Stimulated activated CD8-positive, alpha-beta memory T cell treated with anti-CD3 and anti-CD28 coated beads, Interleukin-4, amount 100 ng/mL, for 4 hours (primary cell): ENCODE data around the gene SHH.

ENCODE experiments used
- DNase-seq, 2 donors: peaks; one replicate each; pipeline ENCODE4 v3.0.0-alpha.2; 2020; ENCODE audit warnings: low read depth in 2 of 2, low spot score in 1 of 2

SHH gene

DNA sequence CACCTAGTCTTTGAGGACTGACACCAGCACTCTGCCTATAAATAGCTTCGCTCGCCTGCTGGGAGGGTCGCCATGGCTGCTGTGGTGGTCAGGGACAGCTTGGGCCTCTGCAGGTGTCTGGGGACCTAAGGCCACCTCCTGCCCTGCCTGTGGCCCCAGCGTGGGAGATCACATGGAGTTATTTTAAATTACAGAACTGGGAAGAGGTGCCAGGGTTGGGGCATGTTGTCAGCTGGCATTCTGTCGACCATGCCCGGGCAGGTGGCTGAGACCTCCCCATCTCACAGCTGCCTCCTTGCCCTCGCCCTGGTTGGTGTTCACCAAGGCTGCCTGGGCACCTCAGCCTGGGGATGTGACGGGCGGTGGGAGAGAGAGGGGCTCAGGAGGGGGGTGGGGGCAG is 18.1 kb downstream of the SHH start:
- DNase-seq, result no peak

DNA sequence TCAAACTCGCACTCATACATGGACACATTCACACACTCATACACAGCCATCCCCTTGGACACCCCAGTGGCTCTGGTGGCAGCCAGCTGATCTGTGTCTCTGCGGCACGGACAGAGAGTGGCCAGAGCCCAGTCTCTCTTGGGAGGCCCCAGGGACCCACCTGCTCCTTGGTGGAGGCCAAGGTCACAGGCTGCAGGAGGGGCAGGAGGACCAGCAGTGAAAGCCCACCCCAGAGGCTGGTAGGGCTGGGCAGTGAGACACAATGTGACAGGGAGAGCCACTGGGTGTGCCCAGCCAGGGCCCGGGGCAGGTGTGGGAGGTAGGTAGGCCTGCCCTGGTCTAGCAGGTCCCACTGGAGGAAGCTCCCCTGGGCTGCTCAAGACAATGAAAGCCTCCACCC is 18.5 kb downstream of the SHH start:
- no peak for DNase-seq

DNA sequence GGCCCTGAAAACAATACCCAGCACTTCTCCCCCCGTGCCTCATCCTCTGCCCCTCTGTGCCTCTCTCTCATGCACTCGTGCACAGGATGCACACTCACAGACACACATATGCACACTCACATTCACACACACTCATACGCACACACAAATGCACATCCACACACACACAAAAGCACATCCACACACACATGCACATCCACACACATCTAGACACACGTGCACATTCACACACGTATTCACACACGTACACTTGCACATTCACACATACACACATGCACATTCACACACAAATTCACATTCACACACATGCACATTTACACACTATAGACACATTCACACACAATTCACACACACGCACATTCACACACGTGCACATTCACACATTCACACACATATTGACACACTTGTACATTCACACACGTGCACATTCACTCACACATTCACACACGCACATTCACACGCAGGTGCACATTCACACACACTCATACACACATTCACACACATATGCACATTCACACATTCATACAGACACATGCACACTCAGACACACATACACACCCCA is 19.2 kb downstream of the SHH start:
- no peak for DNase-seq

DNA sequence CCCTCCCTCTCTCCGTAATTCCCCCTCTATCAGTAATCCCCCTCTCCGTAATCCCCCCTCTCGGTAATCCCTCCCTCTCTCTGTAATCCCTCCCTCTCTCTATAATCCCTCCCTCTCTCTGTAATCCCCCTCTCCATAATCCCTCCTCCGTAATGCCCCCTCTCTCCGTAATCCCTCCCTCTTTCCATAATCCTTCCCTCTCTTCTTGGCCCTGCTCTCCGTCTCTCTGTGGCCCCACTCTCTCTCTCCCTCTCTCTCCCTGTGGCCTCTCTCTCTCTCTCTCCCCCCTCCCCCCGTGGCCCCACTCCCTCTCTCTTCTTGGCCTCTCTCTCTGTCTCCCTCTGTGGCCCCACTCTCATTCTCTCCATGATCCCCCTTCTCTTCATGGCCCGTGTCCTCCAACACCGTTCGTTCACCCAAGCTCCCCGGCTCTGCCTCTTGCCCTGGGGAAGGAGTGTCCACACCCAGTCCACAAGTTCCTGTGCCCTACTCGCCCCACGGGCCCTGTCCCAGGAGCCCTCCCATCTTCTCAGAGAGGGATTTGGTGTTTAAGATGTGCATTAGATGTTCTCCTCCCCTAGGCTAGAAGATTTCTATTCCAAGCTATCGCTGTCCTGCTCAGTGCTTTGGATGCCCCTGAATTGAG is 19.8 kb downstream of the SHH start:
- DNase-seq, result no peak

DNA sequence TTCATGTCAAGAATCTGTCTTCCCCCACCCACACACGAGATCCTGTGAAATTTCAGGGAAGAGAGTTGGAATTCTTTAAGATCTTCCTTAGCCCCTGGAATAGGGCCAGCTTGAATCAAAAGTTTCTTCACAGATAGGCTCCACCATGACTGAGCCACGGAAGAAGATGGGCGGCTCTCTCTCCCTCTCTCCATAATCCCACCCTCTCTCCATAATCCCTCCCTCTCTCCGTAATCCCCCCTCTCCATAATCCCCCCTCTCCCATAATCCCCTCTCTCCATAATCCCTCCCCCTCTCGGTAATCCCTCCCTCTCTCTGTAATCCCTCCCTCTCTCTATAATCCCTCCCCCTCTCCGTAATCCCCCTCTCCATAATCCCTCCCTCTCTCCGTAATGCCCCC is 20.4 kb downstream of the SHH start:
- DNase-seq, result no peak

DNA sequence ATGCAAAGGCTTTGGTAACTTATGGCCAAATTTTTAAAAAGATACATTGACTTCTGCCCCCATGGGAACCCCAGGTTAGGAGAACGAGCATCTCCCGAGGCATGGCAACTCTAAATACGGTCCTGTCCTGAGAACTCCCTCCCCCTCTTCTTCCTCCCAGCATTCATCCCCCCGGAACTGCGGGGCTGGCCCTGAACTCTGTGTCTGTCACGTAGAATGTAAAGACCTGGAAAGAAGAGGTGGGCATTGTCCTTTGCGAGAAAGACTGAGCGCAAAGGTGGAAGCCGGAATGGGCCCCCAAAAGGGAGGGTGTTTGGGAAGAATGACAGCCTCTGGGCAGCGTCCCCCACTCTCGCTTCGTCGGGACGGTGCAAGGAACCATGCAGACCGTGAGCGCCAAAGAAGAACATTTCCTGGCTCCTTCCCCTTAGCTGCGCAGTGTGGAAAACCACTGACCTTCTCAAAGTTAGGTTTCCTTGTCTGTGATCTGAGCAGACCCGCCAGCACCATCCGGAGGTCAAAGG is 21.0 kb downstream of the SHH start:
- no peak for DNase-seq

DNA sequence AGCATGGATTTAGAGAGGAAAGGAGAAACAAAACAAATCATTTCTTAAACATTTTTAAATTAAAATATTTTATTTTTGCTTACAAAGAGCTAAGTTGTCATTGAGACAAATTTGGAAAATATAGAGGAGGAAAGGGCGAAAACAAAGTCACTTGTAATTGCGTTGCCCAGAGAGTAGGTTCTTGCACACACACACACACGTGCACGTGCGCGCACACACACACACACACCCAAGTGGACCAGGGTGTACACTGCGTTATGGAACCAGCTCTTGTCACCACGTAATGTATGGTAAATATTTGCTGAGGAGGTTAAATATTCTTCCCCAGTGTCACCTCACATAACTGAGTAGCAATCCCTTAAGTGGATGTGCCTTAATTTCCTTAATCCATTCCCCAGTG is 21.6 kb downstream of the SHH start:
- DNase-seq, result no peak

DNA sequence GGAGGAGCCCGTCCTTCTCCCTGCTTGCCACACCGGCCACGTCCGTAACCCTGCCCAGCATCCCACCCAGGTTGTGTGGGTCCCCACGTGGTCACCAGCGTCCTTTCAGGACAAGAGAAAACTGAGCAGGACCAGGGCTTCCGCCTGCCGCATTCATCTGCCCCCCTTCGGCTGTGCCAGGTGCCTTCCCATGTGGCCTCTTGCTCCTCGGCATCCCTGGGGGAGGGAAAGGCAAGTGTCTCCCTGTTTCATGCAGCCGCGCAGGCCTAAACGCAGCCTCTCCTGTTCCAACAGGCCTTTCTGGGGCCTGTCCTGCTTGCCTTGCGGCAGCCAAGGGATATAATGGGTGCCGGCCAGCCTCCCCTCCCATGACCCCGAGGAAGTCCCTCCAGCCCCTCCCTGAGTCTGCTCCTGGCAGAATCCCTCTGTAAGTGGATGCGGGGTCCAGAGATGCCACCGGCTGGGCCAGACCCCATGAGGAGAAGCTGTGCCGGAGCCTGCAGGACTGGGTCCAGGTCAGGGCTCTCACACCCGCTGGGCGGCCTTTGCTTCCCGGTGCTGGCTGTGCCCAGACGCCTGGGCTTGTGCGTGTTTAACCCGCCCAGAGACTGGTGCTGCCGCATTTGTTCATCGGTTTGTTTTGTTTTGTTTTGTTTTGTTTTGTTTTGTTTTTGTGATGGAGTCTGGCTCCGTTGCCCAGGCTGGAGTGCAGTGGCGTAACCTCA is 23.1 kb downstream of the SHH start:
- DNase-seq, result no peak

DNA sequence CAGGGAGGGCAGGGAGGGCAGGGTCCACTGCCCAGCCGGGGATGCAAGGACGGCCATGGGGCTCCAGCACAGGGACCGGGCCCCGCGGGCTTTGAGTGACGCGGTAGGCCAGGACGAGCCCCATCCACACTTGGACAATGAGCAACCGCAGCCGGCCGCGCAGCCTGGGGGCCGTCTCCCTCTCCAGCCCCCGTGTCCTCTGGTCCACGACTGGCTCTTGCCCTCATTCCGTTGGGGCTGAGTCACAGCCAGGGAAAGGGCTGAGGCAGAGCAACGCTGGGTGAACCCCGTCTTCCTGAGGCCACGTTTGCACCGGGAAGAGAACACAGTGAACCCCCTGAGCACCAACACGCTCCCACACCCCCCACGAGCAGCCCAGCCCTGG is 23.7 kb downstream of the SHH start:
- no peak for DNase-seq

DNA sequence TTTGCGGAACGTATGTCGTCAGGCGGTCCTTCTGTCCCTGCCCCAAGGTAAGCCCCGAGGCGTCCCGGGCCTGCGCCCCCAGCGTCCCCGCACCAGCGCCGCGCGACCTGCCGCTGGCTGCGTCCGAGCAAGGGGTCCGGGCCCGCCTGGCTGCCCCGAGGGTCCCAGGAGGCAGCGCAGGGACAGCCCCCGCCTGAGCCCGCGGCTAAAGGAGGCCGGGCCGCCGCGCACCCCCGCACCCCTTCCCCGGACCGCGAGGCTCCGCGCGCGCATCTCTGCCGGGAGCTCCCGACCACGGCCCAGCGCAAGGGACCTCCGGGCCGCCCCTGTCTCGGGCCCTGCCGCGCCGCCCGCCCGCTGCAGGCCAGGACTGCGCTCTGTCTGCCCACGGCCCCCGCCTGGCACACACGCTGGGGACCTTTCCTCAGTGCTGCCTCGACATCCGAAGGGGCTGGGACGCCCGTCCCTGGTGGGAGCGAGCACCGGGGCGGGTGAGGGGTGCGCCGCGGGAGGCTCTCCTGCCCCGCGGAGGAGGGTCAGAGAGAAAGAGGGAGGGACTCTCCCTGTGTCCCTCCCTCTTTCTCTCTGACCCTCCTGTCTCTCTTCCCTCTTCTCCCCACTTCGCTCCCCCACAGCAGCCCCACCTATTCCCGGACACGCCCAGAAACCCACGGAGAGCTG is 25.0 kb downstream of the SHH start:
- DNase-seq, result no peak

DNA sequence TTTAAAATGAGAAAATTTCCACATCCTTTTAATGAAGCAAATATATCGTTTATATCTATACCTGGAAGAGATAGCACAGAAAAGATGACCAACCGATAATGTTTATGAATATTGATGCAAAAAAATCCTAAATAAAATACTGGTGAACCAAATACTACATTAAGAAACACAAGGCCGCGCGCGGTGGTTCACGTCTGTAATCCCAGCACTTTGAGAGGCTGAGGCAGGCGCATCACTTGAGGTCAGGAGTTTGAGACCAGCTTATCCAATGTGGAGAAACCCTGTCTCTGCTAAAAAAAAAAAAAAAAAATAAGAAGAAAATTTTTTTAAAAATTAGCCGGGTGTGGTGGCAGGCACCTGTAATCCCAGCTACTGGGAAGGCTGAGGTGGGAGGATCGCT is 25.8 kb downstream of the SHH start:
- DNase-seq, result no peak

DNA sequence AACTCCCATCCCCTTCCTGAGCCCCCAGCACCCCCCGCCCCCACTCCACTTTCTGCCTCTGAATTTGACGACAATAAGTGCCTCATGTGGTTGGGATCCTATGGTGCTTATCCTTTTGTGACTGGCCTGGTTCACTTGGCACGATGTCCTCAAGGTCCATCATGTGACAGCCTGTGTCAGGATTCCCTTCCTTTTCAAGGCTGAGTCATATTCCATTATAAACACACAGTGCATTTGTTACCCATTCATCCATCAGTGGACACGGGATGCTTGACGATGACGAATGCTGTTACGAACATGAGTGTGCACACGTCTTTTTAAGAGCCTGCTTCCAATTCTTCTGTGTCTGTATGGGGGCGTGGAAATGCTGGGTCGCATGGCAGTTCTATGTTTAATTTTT is 26.7 kb downstream of the SHH start:
- DNase-seq, result no peak

DNA sequence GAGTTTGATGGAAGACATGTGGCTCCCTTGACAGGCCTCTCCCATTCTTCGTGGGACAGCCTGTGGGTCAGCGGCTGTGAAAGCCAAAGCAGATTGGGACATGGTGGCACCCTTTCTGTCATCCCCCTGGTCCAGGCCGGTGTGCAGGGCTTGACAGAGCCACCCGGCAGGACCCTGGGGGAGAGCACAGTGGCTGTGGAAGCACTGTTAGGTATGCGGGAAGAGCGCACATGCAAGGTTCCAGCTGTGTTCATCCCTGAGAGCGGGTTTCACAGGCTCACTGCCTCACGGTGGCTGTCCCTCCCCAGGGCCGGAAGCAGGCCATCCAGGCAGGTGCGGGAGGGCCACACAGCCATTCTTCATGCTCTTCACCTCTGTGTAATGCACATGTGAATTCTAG is 29.8 kb downstream of the SHH start:
- DNase-seq, result no peak

DNA sequence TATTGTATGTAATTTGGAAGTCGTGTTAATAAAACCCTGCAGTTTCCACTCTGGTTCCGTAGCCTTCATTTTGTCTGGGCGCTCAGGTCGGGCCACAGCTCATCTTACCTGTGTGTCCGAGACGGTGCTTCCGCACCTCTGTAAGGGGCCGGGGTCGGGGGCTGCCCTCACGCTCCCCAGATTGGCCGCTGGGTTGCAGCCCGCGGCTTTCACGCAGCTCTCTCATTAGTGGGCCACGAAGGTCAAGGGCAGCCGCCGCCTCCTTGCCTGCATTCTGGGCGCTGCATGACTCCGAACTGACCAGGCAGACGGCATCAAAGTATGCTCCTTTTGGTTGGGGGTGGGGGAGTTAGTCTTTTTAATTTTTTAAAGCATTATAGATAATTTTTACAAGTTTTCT is 30.8 kb downstream of the SHH start:
- no peak for DNase-seq

DNA sequence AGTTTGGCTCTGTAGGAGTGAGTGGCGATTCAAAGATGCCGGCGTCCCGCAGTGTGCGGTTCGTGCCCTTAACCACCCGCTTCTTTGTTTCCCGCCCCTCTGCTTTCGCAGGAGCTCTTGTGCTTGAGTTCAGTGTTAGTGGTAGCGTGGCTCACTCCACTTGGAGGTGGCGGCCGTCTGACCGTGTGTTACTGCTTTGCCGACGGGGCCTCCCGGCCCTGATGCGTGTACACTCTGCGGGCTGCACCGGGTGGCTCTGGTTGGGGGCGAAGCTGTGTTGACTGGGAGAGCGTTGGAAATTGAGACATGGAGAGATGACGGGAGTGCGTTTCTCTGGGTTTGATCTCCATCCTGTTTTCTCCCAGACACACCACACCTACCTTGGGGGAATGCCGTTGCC is 31.4 kb downstream of the SHH start:
- DNase-seq, result no peak

DNA sequence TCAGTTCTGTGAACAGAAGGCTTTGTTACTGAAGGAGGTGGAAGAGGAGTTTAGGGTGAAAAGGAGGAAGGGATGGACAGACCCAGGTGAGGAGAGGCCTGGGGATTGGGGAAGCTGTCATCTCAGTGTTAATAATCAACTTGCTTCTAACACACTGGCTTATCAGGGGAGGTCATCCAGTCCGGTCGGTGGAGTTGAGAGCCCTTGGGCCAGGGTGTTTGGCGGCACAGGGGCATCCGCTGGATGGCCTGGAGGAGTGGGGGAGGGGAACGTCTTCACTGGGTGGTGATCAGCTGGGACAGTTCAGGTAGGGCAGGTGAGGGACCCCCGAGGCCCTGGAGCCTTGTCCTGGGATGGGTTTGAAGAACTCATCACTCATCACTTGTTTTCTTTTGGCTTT is 33.9 kb downstream of the SHH start:
- DNase-seq, result no peak

DNA sequence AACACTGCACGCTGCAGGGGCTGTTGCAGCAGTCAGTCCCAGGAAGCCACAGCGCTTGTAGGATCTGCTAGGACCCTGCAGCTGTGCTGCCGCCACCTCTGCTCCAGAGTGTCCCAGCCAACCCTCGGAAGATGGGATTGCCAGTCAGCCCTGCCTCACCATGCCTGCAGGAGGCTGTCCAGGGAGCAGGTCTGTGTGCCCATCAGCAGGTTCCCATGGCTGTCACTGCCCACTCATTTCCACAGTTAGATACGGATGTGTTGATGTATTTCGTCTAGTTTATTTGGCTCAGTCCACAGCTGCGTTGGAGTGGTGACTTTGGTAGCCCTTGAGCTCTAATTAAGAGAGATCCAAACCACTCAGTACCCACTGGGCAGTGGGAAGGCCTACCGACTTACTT is 35.7 kb downstream of the SHH start:
- no peak for DNase-seq

DNA sequence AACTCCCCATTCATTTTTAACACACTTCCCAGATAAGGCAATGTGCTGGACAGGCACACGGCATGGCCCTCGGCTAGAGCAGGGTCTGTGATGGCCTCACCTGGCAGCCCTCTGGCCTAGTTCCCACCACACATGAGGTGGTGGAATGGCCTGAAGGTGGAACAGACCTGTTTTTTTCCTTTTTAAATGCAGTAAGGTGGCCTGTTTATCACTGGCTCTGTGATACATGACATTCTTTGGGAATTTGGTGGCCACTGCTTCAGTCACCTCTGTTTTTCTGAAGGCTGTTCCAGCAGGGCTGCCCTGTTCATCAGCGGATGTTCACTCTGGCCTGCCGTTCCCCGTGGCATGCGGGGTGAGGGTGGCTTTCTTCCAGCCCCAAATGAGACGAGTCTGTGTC is 36.6 kb downstream of the SHH start:
- DNase-seq, result no peak

DNA sequence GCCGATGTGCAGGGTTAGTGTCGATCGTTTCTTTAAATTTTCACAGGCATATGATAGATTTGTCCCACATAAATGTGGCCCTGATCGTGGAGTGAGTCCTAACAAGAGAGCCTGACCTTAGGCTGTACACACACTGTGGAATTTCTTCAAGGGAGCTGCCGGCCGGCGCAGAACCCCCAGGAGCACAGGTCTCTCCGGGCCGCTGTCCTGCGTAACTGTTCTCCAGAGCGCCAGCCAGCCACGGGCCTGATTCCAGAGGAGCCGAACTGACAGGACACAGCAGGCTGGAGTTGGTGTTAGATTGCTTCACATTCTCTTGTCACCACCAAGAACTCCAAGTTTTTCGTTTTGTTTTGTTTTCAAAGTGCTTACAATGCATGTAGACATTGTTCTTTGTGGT is 37.3 kb downstream of the SHH start:
- DNase-seq, result no peak

DNA sequence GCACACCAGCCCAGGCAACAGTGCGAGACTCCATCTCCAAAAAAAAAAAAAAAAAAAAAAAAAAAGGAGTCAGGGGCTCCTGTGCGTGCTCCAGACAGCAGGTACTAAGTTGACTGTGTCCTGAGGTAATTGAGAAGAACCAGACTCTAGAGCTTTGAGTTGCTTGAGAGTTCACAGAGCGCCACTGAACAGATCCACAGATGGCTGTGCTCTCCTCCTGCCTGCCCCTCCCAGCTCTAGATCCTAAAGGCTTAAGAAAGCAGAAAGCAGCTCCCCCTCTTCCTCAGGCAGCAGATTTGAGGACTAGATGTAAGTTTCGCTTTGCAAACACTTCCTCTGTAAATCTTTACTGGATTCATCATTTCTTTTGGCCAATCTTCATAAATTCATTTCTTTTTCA is 38.7 kb downstream of the SHH start:
- no peak for DNase-seq

DNA sequence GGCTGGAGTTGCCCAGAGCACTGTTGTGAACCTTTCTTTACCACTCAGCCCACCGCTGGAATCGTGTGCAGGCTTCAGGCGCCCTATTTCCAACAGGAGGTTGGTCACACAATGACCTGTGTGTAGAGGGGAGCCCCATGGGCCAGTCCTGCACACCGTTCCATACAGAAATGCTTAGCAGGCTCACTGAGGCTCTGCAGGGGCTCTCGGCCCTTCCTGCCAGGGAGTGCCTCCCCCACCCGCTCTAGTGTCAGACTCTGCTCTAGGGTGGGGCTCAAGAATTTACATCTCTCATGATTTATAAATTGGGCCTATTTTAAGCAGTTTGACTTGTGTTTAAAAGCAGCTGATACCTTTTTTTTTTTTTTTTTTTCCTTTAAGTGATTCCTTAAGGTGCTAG is 42.0 kb downstream of the SHH start:
- no peak for DNase-seq

DNA sequence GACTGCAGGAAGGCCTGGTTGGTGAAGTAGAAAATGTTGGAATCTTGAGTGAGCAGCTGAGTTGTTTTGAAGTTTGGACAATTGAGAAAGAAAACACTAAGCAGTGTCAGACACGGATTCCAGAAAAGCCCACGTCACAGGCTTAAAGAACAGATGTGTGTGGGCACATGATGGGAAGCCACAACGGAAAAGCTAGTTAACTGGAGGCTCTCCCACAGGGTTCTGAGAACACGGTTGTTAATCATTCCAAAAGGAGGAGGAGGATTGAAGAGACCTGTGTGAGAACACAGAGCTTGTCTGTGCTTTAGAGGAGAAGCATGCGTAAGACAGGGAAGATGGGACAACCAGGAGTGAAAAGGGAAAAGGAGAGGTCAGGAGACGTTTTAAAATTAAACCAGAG is 42.6 kb downstream of the SHH start:
- no peak for DNase-seq
